H1 (cell line): ENCODE data around the gene PAPOLG. TPM values are rescaled to one million over a fixed set of nuclear protein-coding genes. Genes with fewer than 3 reads are reported as not detected.
A peak's percentile ranks its signal among the peaks of the same experiment; 100 is the strongest.

ENCODE experiments used
- CTCF ChIA-PET: fragments of 300-600 bp; sonication (Branson Sonifier 250); formaldehyde crosslinking; loops from one replicate; lab custom pipeline; 2021; ENCODE audit not compliant: partially characterized antibody; lab: Charles Lee
- POLR2A ChIA-PET: fragments of 300-600 bp; sonication (Branson Sonifier 250); formaldehyde crosslinking; loops from one replicate; lab custom pipeline; 2021; ENCODE audit warnings: inconsistent platforms; ENCODE audit not compliant: partially characterized antibody; lab: Charles Lee
- DNase-seq, 2 experiments: peaks; one replicate each; pipeline versions ENCODE4 v3.0.0 to v3.0.0-alpha.2; 2010 to 2022; ENCODE audit warnings: low spot score in 2 of 2, low read depth in 1 of 2, mixed read lengths in 1 of 2
- FAIRE-seq: peaks from 2 replicates; lab custom pipeline; 2011; peaks lifted over from hg19 to GRCh38; lab: Jason Lieb, UNC
- H2AFZ ChIP-seq: 2 replicates; pipeline ENCODE4 v1.8.1; 2012; ENCODE audit warnings: low read length, inconsistent platforms
- H2AK5ac ChIP-seq: 2 replicates; pipeline ENCODE4 v1.6.1; 2013; ENCODE audit warnings: low read depth, low read length
- H2BK120ac ChIP-seq: replicated peaks from 2 replicates; pipeline ENCODE3; 2013; ENCODE audit warnings: low read depth, low read length, inconsistent platforms
- H2BK12ac ChIP-seq: 2 replicates; pipeline ENCODE4 v1.6.1; 2013; ENCODE audit warnings: low read depth, low read length
- H2BK15ac ChIP-seq: 2 replicates; pipeline ENCODE4 v1.6.1; 2013; ENCODE audit warnings: low read length
- H2BK20ac ChIP-seq: 2 replicates; pipeline ENCODE4 v1.6.1; 2013; ENCODE audit warnings: low read length
- H2BK5ac ChIP-seq: 2 replicates; pipeline ENCODE4 v1.6.1; 2013; ENCODE audit warnings: low read depth, low read length
- H3K14ac ChIP-seq: 2 replicates; pipeline ENCODE4 v1.6.1; 2013; ENCODE audit warnings: inconsistent platforms; ENCODE audit not compliant: insufficient read length
- H3K18ac ChIP-seq: 2 replicates; pipeline ENCODE4 v1.6.1; 2013; ENCODE audit warnings: low read length; ENCODE audit errors: extremely low read depth
- H3K23ac ChIP-seq: 2 replicates; pipeline ENCODE4 v1.6.1; 2013; ENCODE audit warnings: inconsistent platforms; ENCODE audit not compliant: insufficient read length
- H3K23me2 ChIP-seq: 2 replicates; pipeline ENCODE4 v1.6.1; 2013; ENCODE audit warnings: low read depth, low read length
- H3K27ac ChIP-seq: 2 replicates; pipeline ENCODE4 v1.6.1; 2011; ENCODE audit warnings: low read depth, low read length, inconsistent platforms
- H3K27me3 ChIP-seq, 4 experiments: replicated peaks in 1 of 4; 1 replicate in 1 of 4; 2 replicates in 3 of 4; pipeline versions ENCODE4 v1.6.1 to v1.8.1; 2011 to 2013; ENCODE audit warnings: low read length in 3 of 4, mild to moderate bottlenecking in 3 of 4, inconsistent platforms in 2 of 4, mixed read lengths in 2 of 4, moderate library complexity in 1 of 4; ENCODE audit not compliant: control insufficient read depth in 3 of 4, insufficient read depth in 3 of 4; ENCODE audit errors: extremely low read depth in 1 of 4
- H3K36me3 ChIP-seq, 4 experiments: 2 replicates each; pipeline versions ENCODE4 v1.6.1 to v1.8.1; 2011 to 2013; ENCODE audit warnings: mild to moderate bottlenecking in 4 of 4, low read length in 3 of 4, moderate library complexity in 2 of 4, control low read depth in 1 of 4, inconsistent platforms in 1 of 4; ENCODE audit not compliant: insufficient read depth in 4 of 4, control insufficient read depth in 2 of 4
- H3K4ac ChIP-seq: replicated peaks from 2 replicates; pipeline ENCODE3; 2013; ENCODE audit warnings: low read length, low read depth, mixed read lengths, inconsistent platforms; ENCODE audit not compliant: insufficient read length
- H3K4me1 ChIP-seq, 4 experiments: replicated peaks in 1 of 4; 1 replicate in 1 of 4; 2 replicates in 3 of 4; pipeline versions ENCODE4 v1.6.1 to v1.8.1; 2011 to 2013; ENCODE audit warnings: low read length in 3 of 4, inconsistent platforms in 2 of 4, mixed read lengths in 1 of 4; ENCODE audit not compliant: insufficient read depth in 4 of 4, control insufficient read depth in 3 of 4
- H3K4me2 ChIP-seq, 2 experiments: 2 replicates each; pipeline versions ENCODE4 v1.6.1 to v1.8.1; 2011 to 2013; ENCODE audit warnings: low read depth in 2 of 2, low read length in 2 of 2, control low read depth in 1 of 2, inconsistent platforms in 1 of 2, mild to moderate bottlenecking in 1 of 2; ENCODE audit not compliant: insufficient read depth in 1 of 2
- H3K4me3 ChIP-seq, 4 experiments: fragments of 200-600, 300-600 bp in 1 of 4; sonication (generic), shearing (Covaris generic), sonication (Bioruptor Twin) in 1 of 4; 2 replicates each; pipeline versions ENCODE4 v1.5.1 to v1.8.1; 2011 to 2016; ENCODE audit warnings: low read length in 4 of 4, low read depth in 3 of 4, control low read depth in 2 of 4, inconsistent platforms in 2 of 4, mild to moderate bottlenecking in 2 of 4, mixed read lengths in 1 of 4, moderate library complexity in 1 of 4; ENCODE audit not compliant: insufficient read depth in 2 of 4; ENCODE audit errors: extremely low read depth in 1 of 4
- H3K56ac ChIP-seq: replicated peaks from 2 replicates; pipeline ENCODE3; 2013; ENCODE audit warnings: low read depth, mild to moderate bottlenecking, mixed read lengths, low read length, inconsistent platforms; ENCODE audit not compliant: insufficient read length
- H3K79me1 ChIP-seq: 2 replicates; pipeline ENCODE4 v1.6.1; 2013; ENCODE audit warnings: low read depth, low read length, control low read depth
- H3K79me2 ChIP-seq, 2 experiments: 2 replicates each; pipeline versions ENCODE4 v1.6.1 to v1.8.1; 2012 to 2013; ENCODE audit warnings: low read length in 2 of 2, mild to moderate bottlenecking in 2 of 2, inconsistent platforms in 1 of 2; ENCODE audit not compliant: insufficient read depth in 2 of 2, control insufficient read depth in 1 of 2
- H3K9ac ChIP-seq, 4 experiments: replicated peaks in 1 of 4; 1 replicate in 1 of 4; 2 replicates in 3 of 4; pipeline versions ENCODE4 v1.6.1 to v1.8.1; 2011 to 2013; ENCODE audit warnings: low read depth in 3 of 4, low read length in 3 of 4, control low read depth in 2 of 4, mild to moderate bottlenecking in 2 of 4, moderate library complexity in 2 of 4, inconsistent platforms in 1 of 4; ENCODE audit errors: extremely low read depth in 1 of 4
- H3K9me3 ChIP-seq, 2 experiments: 2 replicates each; pipeline versions ENCODE4 v1.6.1 to v1.8.1; 2012 to 2013; ENCODE audit warnings: mild to moderate bottlenecking in 2 of 2, moderate library complexity in 2 of 2, control low read depth in 1 of 2, inconsistent platforms in 1 of 2, low read depth in 1 of 2, low read length in 1 of 2, mixed read lengths in 1 of 2; ENCODE audit not compliant: insufficient read depth in 2 of 2
- H4K20me1 ChIP-seq, 2 experiments: replicated peaks in 1 of 2; 2 replicates each; pipeline versions ENCODE3 to v1.8.1; 2011 to 2013; ENCODE audit warnings: inconsistent platforms in 2 of 2, low read length in 2 of 2, mild to moderate bottlenecking in 1 of 2; ENCODE audit not compliant: insufficient read depth in 2 of 2, control insufficient read depth in 1 of 2
- H4K5ac ChIP-seq: 2 replicates; pipeline ENCODE4 v1.6.1; 2013; ENCODE audit warnings: low read length, low read depth, mixed read lengths, inconsistent platforms; ENCODE audit not compliant: insufficient read length
- H4K8ac ChIP-seq: 2 replicates; pipeline ENCODE4 v1.8.0; 2013; ENCODE audit warnings: mild to moderate bottlenecking, moderate library complexity, low read length, inconsistent platforms; ENCODE audit not compliant: insufficient read depth; ENCODE audit errors: extremely low read depth
- H4K91ac ChIP-seq: replicated peaks from 2 replicates; pipeline ENCODE3; 2013; ENCODE audit warnings: low read length, mixed read lengths, inconsistent platforms; ENCODE audit not compliant: insufficient read length
- BRCA1 ChIP-seq: IDR thresholded peaks from 2 replicates; pipeline ENCODE4 v1.6.1; 2012; ENCODE audit warnings: low read depth, low read length, improper control_type of control experiment
- CBX8 ChIP-seq: fragments of 300-800, 300-1000 bp; sonication (generic); IDR thresholded peaks from 2 replicates; pipeline ENCODE4 v1.7.1; 2016; ENCODE audit warnings: low read depth, low read length, borderline replicate concordance
- CHD1 ChIP-seq: IDR thresholded peaks from 2 replicates; pipeline ENCODE4 v1.6.1; 2012; ENCODE audit warnings: low read depth, low read length, improper control_type of control experiment
- E2F6 ChIP-seq: IDR thresholded peaks from 2 replicates; pipeline ENCODE4 v1.6.1; 2012; ENCODE audit warnings: inconsistent platforms
- EP300 ChIP-seq, 2 experiments: IDR thresholded peaks; 1 replicate in 1 of 2; 2 replicates in 1 of 2; pipeline ENCODE4 v1.6.1; 2011 to 2012; ENCODE audit warnings: low read depth in 2 of 2, low read length in 2 of 2, mild to moderate bottlenecking in 2 of 2, borderline replicate concordance in 1 of 2, inconsistent platforms in 1 of 2, moderate library complexity in 1 of 2
- JUN ChIP-seq: IDR thresholded peaks from 2 replicates; pipeline ENCODE4 v1.6.1; 2011; ENCODE audit warnings: low read depth, mild to moderate bottlenecking, improper control_type of control experiment, low read length
- KDM1A ChIP-seq: fragments of 200-600, 300-600 bp; sonication (generic); IDR thresholded peaks from 2 replicates; pipeline ENCODE4 v1.7.1; 2016; ENCODE audit warnings: mild to moderate bottlenecking, low read length, borderline replicate concordance
- NANOG ChIP-seq: IDR thresholded peaks from 2 replicates; pipeline ENCODE4 v1.6.1; 2011; ENCODE audit warnings: low read length, low read depth, mild to moderate bottlenecking, inconsistent platforms; ENCODE audit not compliant: insufficient read depth, poor library complexity, severe bottlenecking
- RAD21 ChIP-seq, 2 experiments: IDR thresholded peaks in 1 of 2; conservative IDR thresholded peaks in 1 of 2; 2 replicates each; pipeline ENCODE4 v1.6.1; 2011; ENCODE audit warnings: low read depth in 2 of 2, low read length in 2 of 2, improper control_type of control experiment in 1 of 2, inconsistent platforms in 1 of 2, mild to moderate bottlenecking in 1 of 2, moderate library complexity in 1 of 2
- SRF ChIP-seq: IDR thresholded peaks from 2 replicates; pipeline ENCODE4 v1.6.1; 2011; ENCODE audit warnings: mild to moderate bottlenecking, low read depth, low read length, moderate library complexity
- SUZ12 ChIP-seq: fragments of 200-600 bp; sonication (generic); IDR thresholded peaks from 2 replicates; pipeline ENCODE4 v1.6.1; 2012; ENCODE audit warnings: mild to moderate bottlenecking, inconsistent platforms, low read length, moderate library complexity, mixed read lengths
- TCF12 ChIP-seq: IDR thresholded peaks from 2 replicates; pipeline ENCODE4 v1.6.1; 2011; ENCODE audit warnings: low read depth, mild to moderate bottlenecking, low read length
- WGBS, 2 experiments: shearing (Covaris generic) in 1 of 2; methylation state at CpG; one replicate each; pipeline versions ENCODE4 v1.1.6 to v1.1.7; 2013 to 2015; ENCODE audit warnings: low lambda C conversion rate in 2 of 2, mixed read lengths in 2 of 2, inconsistent platforms in 1 of 2, low coverage in 1 of 2, missing lambda C conversion rate in 1 of 2; ENCODE audit not compliant: insufficient replicate concordance in 2 of 2, insufficient coverage in 1 of 2, insufficient read length in 1 of 2; ENCODE audit errors: extremely low coverage in 1 of 2, missing lambda C conversion rate in 1 of 2; 5-methylcytosine and 5-hydroxymethylcytosine counted together
- polyA plus RNA-seq, 7 experiments: library from polyadenylated mRNA; depleted of rRNA in 3 of 7; stranded (reverse) in 5 of 7; unstranded in 2 of 7; fragments of >200 nt in 5 of 7; fragments of 200-250 nt in 2 of 7; gene quantifications; 1 replicate in 5 of 7; 2 replicates in 1 of 7; 4 replicates in 1 of 7; pipeline versions ENCODE4 v1.2.1 to v1.2.3, GENCODE V29; 2011 to 2013; ENCODE audit warnings: missing spikeins in 2 of 7, mixed read lengths in 2 of 7
- total RNA-seq: library from RNA; stranded (reverse); fragmentation: NEBNext Ultra II Directional; extraction: Animal tissue kit (Norgen Biotek cat#: 25700); gene quantifications from 2 replicates; pipeline ENCODE4 v1.2.1, GENCODE V29; 2021

Gene PAPOLG
- total and polyA plus RNA-seq, 2 of the 8 experiments (the other 6 are each of a cell fraction or from before 2014, with no cell fraction given), result 6.5 to 21.5 TPM

GRCh38 chr2:60806988-60807681 is 51.1 kb downstream of the PAPOLG start:
- Histone ChIP-seq H3K23me2 (no peaks in the 10 kb centered on the region), H3K4me2 (no peak overlapping the region), H4K5ac (no peak overlapping the region), H3K27me3 (no peaks in the 10 kb centered on the region), H2BK20ac (no peak overlapping the region; the same call in 1 of the 2 replicates), H4K91ac (no peak overlapping the region), H3K9me3 (no peaks in the 10 kb centered on the region), H3K27ac (no peak overlapping the region), H3K14ac (no peak overlapping the region), H3K4me3 (no peak overlapping the region), H3K56ac (no peak overlapping the region), H3K4ac (no peak overlapping the region), H2AFZ (no peak overlapping the region), H3K9ac (no peak overlapping the region), H2AK5ac (0 out of 2 replicates have a peak overlapping the region, but pooled peaks have one; percentile 33), H3K23ac (no peak overlapping the region), H2BK12ac (no peak overlapping the region), H3K36me3 (no peaks in the 10 kb centered on the region), H3K18ac (no peak overlapping the region), H2BK5ac (no peak overlapping the region), H2BK15ac (no peak overlapping the region), H3K79me1 (no peaks in the 10 kb centered on the region), H2BK120ac (no peak overlapping the region), H4K8ac (no peak overlapping the region), H4K20me1 (no peaks in the 10 kb centered on the region), H3K79me2 (no peaks in the 10 kb centered on the region), H3K4me1 (no peaks in the 10 kb centered on the region)
- FAIRE-seq (no peak), DNase-seq (peak in 1 of 2 experiments; percentile 35)
- ChIA-PET CTCF (interaction anchor here (0.6 to 7.1 kb wide), 4 partner anchors 15 to 192 kb away, joined by 3 to 69 read pairs (median 3); no protein-coding TSS in a partner anchor), POLR2A (no interaction called here)
- WGBS, 2 experiments, result 76% methylated on average over 6 of the region's 6 CpGs; no CpG with 5 or more reads in 1 of the 2 experiments
- TF ChIP-seq SRF (no peak), EP300 (IDR thresholded peaks at IDR 0.05; ENCODE audit: borderline replicate concordance in 1 of 2, low read depth in 2 of 2, low read length in 2 of 2) (no peak), CBX8 (no peak), CHD1 (no peak), RAD21 (IDR thresholded peaks at IDR 0.05 in 1 of 2, conservative IDR thresholded peaks at IDR 0.05 in 1 of 2; ENCODE audit: low read depth in 2 of 2, low read length in 2 of 2) (no peak), KDM1A (no peak), BRCA1 (no peak), E2F6 (no peak), TCF12 (no peak), JUN (no peak), SUZ12 (no peak), NANOG (no peak)
